HG03432 (cell line): Measurements from ENCODE around the gene PRUNE1.

Experiments used
- ATAC-seq: cut with Tn5 transposase; IDR thresholded peaks from one replicate; pipeline ENCODE4 v1.9.1; 2021; ENCODE audit warnings: mild to moderate bottlenecking, moderate library complexity; ENCODE audit not compliant: unreplicated experiment

The PRUNE1 gene

GRCh38 chr1:150976879-150977694 lies 31.2 kb upstream of the PRUNE1 start:
- no peak for ATAC-seq

DNA sequence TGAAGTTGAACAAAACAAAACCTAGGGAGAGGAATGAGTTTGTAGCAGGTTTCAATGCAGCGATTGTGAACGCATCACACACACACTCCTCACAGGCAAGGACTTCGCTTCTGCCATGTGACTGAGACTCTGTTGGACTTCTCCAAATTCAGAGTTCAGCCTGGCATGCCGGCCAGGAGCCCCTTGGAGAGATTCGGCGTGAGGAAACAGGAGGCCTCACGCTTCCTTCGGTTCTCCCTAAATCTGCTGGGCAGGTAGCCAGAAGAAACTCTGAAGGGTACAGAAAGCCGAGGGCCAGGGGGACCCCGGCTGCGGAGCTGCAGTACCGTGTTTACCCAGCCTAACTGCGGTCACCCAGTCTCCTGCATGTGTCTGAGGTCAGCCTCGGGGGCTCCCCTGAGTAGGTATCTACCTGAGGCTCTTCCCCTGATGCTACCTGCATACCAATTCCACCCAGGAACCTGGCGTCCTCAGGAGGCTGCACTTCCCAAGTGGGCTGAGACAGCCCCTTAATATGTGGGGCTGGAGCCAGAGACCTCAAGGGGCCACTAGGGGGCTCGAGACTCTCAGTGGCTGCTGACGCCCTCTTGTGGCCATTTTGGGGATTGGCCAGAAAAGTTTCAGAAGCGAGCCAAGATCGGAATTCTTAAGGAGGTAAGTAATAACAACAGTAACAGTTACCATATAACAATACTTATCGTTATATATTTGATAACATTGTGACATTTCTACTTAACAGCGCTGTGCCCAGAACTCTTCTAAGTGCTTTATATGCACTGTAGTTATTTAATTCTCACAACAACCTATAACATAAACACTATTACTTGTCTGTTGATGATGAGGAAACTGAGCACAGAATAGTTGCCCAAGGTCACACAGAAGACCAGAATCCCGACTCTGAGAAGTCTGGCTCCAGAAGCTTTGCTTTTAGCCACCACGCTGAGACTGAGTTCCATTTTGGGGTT lies 28.9 kb upstream of the PRUNE1 start:
- peak; percentile 42 for ATAC-seq

DNA sequence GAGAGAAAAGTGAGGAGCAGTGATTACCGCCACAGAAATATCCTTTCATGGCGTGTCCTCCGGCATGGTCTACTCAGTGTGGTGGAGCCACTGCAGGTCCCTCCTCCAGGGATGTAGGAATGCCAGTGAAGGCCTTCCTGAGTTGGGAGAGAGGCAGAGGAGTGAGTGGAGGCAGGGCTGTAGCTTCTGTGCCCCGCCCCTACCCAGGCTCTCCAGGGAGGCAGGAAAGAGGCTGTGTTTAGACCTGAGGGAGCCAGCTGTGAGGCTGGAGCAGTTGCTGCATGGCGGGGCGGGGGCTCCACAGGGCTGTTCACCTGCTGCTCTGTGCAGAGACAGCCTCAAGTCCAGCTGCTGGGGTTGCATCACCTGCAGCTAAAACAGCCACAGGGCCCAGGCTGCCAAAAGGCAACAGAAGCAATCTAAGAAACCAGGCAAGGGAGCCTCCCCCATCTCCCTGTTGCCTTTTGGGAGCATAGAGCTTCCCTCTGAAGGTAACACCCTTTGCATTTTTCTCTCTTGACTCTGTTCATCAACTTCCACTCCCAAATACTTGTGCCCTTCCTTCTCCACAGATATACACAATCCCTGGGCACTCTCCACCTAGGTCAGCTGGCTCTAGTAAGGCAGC lies 27.0 kb upstream of the PRUNE1 start:
- no peak for ATAC-seq

GRCh38 chr1:150981805-150982712 lies 26.2 kb upstream of the PRUNE1 start, which contains the start of gene ANXA9:
Gene ANXA9, plus strand, starts transcription at chr1:150982292. Its CDS starts 814 bp downstream, at chr1:150983106.
- no peak for ATAC-seq

GRCh38 chr1:150985179-150985825 lies 22.9 kb upstream of the PRUNE1 start:
- ATAC-seq = no peak

GRCh38 chr1:150987924-150988323 lies 20.3 kb upstream of the PRUNE1 start:
- ATAC-seq = no peak

GRCh38 chr1:150992626-150993025 lies 15.6 kb upstream of the PRUNE1 start:
- ATAC-seq = no peak

GRCh38 chr1:150994248-150994647 lies 14.0 kb upstream of the PRUNE1 start:
- no peak for ATAC-seq

DNA sequence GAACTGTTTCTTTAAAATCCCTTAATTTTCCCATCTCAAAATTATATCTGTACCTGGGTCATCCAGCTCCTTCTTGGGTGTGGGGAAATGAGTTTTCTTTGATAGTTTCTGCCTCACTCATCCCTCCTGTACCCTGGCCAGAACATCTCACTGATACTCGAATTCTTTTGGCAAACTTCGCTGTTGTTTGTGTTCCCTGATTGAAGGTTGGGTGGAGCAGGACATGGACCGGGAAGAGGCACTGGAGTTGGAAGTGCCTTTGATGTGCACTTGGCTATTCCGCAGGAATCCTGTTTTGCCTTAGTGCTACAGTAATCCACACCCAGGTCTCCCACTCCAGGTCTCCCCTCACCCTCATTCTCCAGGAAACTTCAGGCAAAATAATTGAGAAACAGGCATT lies 12.8 kb upstream of the PRUNE1 start:
- ATAC-seq = no peak

- ATAC-seq = no peak
These were observed 12.4 kb upstream of the PRUNE1 start for GRCh38 chr1:150995896-150996295.

- ATAC-seq = no peak
These were observed 10.9 kb upstream of the PRUNE1 start for GRCh38 chr1:150997126-150997872.

GRCh38 chr1:150997949-150998348 lies 10.3 kb upstream of the PRUNE1 start:
- no peak for ATAC-seq

GRCh38 chr1:150999051-150999674 lies 9.1 kb upstream of the PRUNE1 start:
- ATAC-seq = no peak

DNA sequence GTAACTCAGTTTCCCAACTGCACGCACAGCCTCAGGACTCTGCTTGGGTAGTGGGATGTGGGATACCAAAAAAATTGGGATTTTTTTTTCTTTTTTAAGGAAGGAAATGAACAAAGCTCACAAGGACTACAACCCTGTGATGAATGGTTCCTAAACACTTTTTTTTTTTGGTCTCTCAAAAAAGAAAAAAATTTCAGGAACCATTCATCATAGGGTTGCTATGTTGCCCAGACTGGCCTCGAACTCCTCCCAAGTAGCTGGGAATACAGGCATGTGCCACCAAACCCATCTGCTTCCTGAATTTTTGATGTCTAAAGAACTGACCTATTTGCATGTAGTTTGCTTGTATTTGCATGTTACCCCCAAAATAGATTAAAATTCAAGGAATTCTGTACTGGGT lies 8.3 kb upstream of the PRUNE1 start:
- no peak for ATAC-seq

DNA sequence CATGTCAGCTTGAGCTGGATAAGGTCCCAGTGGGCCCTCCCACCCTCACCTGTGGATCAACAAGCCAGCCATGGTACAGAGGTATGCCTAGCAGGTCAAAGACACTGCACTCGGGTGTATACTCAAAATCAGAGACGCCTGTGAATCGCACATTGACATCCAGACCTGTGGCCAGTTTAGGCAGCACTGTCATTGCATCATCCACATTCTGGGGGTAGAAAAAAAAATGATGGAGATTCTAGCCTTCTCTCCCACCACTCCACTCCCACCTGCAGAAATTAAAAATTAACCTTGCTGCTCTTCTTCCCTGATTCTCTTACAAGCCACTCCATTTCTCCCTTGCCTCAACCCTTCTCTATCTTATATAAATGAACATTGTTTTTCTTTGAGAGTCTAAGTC lies 7.8 kb upstream of the PRUNE1 start:
- no peak for ATAC-seq

- ATAC-seq = no peak
These were observed 6.6 kb upstream of the PRUNE1 start for GRCh38 chr1:151001602-151002001.

GRCh38 chr1:151002051-151002450 lies 6.2 kb upstream of the PRUNE1 start:
- no peak for ATAC-seq

DNA sequence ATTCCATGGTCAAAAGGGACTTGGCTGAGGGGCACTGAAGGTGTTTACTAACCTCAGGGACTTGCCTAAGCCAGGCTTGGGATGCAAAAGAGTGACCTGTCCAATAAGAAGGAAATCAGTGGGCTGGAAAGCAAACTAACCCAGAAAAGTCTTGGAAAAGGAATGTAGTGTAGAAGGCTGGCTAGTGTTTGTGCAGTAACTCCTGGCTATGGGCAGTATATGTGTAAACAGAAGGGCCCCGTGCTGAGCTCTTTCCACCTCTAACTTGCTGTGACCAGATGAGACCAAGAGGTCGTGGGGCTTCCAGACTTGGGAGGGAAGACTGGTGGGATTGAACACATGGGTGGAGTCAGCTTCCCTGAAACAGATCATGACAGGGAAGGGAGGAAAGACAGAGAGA lies 5.6 kb upstream of the PRUNE1 start:
- ATAC-seq = no peak

DNA sequence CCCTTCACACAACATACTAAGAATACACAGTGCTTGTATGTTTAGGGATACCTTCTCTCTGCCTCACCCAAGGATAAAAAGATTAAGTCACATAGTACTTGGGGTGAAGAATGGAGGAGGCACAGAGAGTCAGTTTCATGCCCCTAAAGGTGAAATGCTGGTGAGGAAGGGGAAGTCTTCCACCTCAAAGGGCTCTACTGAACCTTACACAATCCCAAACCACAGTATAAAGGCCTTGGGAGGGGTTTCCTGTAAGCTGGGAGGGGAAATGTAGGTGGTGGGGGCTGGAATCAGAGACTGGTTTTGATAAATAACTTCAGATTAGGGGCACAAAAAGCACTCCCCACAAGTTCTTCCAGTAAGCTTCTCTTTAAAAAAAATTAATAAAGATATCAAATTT lies 5.1 kb upstream of the PRUNE1 start:
- no peak for ATAC-seq
